Measurements from ENCODE around the gene ZNF610. TPM values are rescaled to one million over a fixed set of nuclear protein-coding genes. Genes with fewer than 3 reads are reported as not detected.
"Not testable (repeated sequence)": the region's sequence is repeated elsewhere in the genome, so short reads cannot be mapped to it uniquely, and the experiment has no call there.

The ZNF610 gene
- total RNA-seq, 1 donor, result 3.3 TPM

DNA sequence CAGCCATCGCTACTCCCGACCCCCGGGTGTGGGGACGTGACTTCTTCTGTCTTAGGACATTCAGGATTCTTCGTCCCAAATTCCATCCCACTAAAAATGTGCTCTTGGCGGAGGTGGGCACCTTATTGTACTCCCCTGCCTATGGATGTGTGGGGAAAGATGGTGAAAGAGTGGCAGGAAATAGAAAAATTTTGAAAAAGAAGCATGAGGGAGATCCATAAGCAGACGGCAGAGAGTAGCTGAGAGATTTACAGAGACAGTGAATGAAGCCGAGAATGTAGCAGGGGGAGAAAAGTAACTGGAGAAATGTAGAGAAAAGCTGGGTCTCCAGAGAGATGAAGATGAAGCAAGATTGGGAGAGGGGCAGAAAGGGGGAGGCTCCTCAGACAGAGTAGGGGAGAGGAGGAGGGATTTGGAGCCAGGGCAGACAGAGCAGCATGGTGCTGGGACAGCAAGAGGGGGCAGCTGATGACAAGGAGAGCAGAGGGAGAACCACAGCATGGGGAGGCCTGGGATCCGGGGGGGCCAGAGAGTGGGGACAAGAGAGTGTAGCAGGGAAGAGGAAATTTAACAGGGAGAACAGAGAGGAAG is 843 bp downstream of the ZNF610 start:
- peaks cover 5% of the 10 kb centered on the region for H3K79me2 ChIP-seq (ENCODE audit: insufficient read depth, low read length)
- peak overlapping the region; percentile 97 for H2AFZ ChIP-seq (ENCODE audit: low read length)
- no peaks in the 10 kb centered on the region for H3K27me3 ChIP-seq (ENCODE audit: insufficient read depth, low read length)
- peak overlapping the region; percentile 96 for H3K4me2 ChIP-seq (ENCODE audit: insufficient read depth, low read length)
- H3K4me1 ChIP-seq (ENCODE audit: insufficient read depth, low read length), result peaks cover 7% of the 10 kb centered on the region
- peak overlapping the region; percentile 87 for H3K27ac ChIP-seq (ENCODE audit: low read depth, low read length)
- H3K9me3 ChIP-seq (ENCODE audit: low read depth, low read length), result peaks cover 3% of the 10 kb centered on the region
- no peaks in the 10 kb centered on the region for H4K20me1 ChIP-seq (ENCODE audit: insufficient read depth, low read length)
- peak; percentile 32 for DNase-seq (ENCODE audit: insufficient read length, low spot score, missing footprints)
- TF ChIP-seq, protein P1, sequence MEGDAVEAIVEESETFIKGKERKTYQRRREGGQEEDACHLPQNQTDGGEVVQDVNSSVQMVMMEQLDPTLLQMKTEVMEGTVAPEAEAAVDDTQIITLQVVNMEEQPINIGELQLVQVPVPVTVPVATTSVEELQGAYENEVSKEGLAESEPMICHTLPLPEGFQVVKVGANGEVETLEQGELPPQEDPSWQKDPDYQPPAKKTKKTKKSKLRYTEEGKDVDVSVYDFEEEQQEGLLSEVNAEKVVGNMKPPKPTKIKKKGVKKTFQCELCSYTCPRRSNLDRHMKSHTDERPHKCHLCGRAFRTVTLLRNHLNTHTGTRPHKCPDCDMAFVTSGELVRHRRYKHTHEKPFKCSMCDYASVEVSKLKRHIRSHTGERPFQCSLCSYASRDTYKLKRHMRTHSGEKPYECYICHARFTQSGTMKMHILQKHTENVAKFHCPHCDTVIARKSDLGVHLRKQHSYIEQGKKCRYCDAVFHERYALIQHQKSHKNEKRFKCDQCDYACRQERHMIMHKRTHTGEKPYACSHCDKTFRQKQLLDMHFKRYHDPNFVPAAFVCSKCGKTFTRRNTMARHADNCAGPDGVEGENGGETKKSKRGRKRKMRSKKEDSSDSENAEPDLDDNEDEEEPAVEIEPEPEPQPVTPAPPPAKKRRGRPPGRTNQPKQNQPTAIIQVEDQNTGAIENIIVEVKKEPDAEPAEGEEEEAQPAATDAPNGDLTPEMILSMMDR (IDR thresholded peaks at IDR 0.05; ENCODE audit: extremely low read depth, low read depth, low read length), result no peak
- no peaks in the 10 kb centered on the region for H3K36me3 ChIP-seq (ENCODE audit: insufficient read depth, low read length)
- H3K4me3 ChIP-seq (ENCODE audit: insufficient read depth, low read length), result peak overlapping the region; percentile 97

DNA sequence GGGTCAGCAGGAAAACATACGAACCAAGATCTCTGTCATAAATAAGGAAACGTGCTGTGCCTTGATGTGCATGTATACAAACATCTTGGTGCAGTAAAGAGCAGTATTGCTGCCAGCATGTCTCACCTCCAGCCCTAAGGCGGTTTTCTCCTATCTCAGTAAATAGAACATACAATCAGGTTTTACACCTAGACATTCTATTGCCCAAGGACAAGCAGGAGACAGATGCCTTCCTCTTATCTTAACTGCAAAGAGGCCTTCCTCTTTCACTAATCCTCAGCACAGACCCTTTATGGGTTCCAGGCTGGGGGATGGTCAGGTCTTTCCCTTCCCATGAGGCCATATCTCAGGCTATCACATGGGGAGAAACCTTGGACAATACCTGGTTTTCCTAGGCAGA is 3.0 kb downstream of the ZNF610 start:
- H3K27me3 ChIP-seq (ENCODE audit: insufficient read depth, low read length); H3K4me1 ChIP-seq (ENCODE audit: insufficient read depth, low read length); H3K36me3 ChIP-seq (ENCODE audit: insufficient read depth, low read length); DNase-seq (ENCODE audit: insufficient read length, low spot score, missing footprints); H3K9me3 ChIP-seq (ENCODE audit: low read depth, low read length); H3K4me2 ChIP-seq (ENCODE audit: insufficient read depth, low read length); H2AFZ ChIP-seq (ENCODE audit: low read length); H3K4me3 ChIP-seq (ENCODE audit: insufficient read depth, low read length); H3K27ac ChIP-seq (ENCODE audit: low read depth, low read length); H3K79me2 ChIP-seq (ENCODE audit: insufficient read depth, low read length); H4K20me1 ChIP-seq (ENCODE audit: insufficient read depth, low read length): not testable (repeated sequence)

DNA sequence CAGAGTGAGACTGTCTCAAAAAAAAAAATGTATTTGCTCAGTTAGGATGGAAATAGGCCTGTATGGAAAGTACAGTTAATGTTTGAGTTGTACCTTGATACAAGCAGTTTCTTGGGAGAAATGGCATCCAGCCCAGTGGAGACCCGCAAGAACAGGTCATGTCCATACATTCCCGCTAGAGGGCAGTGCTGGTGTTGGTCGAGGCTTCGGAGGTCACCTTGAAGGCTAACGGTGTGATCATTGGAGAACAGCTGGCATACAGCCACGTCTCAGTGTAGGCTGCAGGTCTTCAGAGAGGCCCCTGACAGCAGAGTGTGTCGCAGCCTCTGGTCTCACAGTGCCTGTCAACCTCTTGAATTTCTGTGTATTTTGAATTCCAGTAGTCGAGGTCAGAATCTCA is 7.5 kb downstream of the ZNF610 start:
- H3K27me3 ChIP-seq (ENCODE audit: insufficient read depth, low read length), result no peaks in the 10 kb centered on the region
- no peak overlapping the region for H3K4me3 ChIP-seq (ENCODE audit: insufficient read depth, low read length)
- H4K20me1 ChIP-seq (ENCODE audit: insufficient read depth, low read length), result no peaks in the 10 kb centered on the region
- H3K79me2 ChIP-seq (ENCODE audit: insufficient read depth, low read length), result no peaks in the 10 kb centered on the region
- TF ChIP-seq, protein P1 (IDR thresholded peaks at IDR 0.05; ENCODE audit: extremely low read depth, low read depth, low read length), result peak; percentile 55
- H3K27ac ChIP-seq (ENCODE audit: low read depth, low read length), result no peak overlapping the region
- H3K36me3 ChIP-seq (ENCODE audit: insufficient read depth, low read length), result peaks cover 13% of the 10 kb centered on the region
- no peak for DNase-seq (ENCODE audit: insufficient read length, low spot score, missing footprints)
- no peaks in the 10 kb centered on the region for H3K4me1 ChIP-seq (ENCODE audit: insufficient read depth, low read length)
- H3K9me3 ChIP-seq (ENCODE audit: low read depth, low read length), result no peaks in the 10 kb centered on the region
- no peak overlapping the region for H2AFZ ChIP-seq (ENCODE audit: low read length)
- H3K4me2 ChIP-seq (ENCODE audit: insufficient read depth, low read length), result no peak overlapping the region

DNA sequence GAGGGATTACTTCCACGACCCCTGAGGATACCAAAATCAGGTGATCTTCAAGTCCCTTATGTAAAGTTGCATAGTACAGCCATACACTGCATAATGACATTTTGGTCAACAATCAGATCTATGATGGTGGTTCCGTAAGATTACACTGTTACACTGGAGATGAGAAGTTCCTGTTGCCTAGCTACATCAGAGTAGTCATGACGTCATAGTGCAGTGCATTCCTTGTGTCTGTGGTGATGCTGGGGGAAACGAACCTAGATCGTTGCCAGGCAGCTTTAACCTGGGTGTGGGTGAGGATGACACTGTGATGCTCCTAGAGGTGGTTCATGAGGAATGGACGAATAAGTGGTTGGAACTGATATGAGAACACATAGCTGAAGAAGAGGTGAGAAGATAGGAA is 9.1 kb downstream of the ZNF610 start:
- DNase-seq (ENCODE audit: insufficient read length, low spot score, missing footprints), result no peak
- H3K4me1 ChIP-seq (ENCODE audit: insufficient read depth, low read length), result no peaks in the 10 kb centered on the region

More for the DNA sequence above, 9.1 kb downstream of the ZNF610 start:
- TF ChIP-seq, protein P1 (IDR thresholded peaks at IDR 0.05; ENCODE audit: extremely low read depth, low read depth, low read length), result no peak
- Histone ChIP-seq H3K4me3 (ENCODE audit: insufficient read depth, low read length) (no peak overlapping the region), H3K79me2 (ENCODE audit: insufficient read depth, low read length) (no peaks in the 10 kb centered on the region), H3K9me3 (ENCODE audit: low read depth, low read length) (no peaks in the 10 kb centered on the region), H3K4me2 (ENCODE audit: insufficient read depth, low read length) (no peak overlapping the region), H4K20me1 (ENCODE audit: insufficient read depth, low read length) (no peaks in the 10 kb centered on the region), H3K27ac (ENCODE audit: low read depth, low read length) (no peak overlapping the region), H2AFZ (ENCODE audit: low read length) (no peak overlapping the region), H3K27me3 (ENCODE audit: insufficient read depth, low read length) (no peaks in the 10 kb centered on the region), H3K36me3 (ENCODE audit: insufficient read depth, low read length) (peaks cover 19% of the 10 kb centered on the region)

All from osteoblast (primary cell).